ENCODE results near the gene TBC1D16.

DNA sequence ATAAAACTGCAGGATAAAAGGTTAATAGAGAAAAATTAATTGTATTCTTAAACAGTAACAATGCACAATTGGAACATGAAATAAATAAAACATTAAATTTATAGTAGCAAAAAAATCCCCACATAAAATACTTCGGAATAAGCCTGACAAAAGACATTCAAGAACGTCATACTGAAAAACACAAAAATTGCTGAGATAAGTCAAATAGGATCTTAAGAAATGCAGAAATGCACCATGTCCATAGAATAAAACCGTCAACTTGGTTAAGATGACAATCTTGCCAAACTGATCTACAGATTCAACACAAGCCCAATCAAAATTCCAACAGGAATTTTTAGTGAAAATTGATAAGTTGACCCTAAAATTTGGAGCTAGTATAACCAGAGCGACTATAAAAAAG lies 76.6 kb downstream of the TBC1D16 start:
- TF ChIP-seq, protein P1, sequence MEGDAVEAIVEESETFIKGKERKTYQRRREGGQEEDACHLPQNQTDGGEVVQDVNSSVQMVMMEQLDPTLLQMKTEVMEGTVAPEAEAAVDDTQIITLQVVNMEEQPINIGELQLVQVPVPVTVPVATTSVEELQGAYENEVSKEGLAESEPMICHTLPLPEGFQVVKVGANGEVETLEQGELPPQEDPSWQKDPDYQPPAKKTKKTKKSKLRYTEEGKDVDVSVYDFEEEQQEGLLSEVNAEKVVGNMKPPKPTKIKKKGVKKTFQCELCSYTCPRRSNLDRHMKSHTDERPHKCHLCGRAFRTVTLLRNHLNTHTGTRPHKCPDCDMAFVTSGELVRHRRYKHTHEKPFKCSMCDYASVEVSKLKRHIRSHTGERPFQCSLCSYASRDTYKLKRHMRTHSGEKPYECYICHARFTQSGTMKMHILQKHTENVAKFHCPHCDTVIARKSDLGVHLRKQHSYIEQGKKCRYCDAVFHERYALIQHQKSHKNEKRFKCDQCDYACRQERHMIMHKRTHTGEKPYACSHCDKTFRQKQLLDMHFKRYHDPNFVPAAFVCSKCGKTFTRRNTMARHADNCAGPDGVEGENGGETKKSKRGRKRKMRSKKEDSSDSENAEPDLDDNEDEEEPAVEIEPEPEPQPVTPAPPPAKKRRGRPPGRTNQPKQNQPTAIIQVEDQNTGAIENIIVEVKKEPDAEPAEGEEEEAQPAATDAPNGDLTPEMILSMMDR (IDR thresholded peaks at IDR 0.05), result no peak
- no peak for TF ChIP-seq EZH2 (IDR thresholded peaks at IDR 0.05)
- no peak for TF ChIP-seq EZH2phosphoT487 (IDR thresholded peaks at IDR 0.05)
